COLO668 (cell line): ENCODE results near the gene TMEM135.
"Not testable (repeated sequence)": the region's sequence is repeated elsewhere in the genome, so short reads cannot be mapped to it uniquely, and the experiment has no call there.

Experiments used
- DNase-seq: peaks from one replicate; lab custom pipeline; 2025; ENCODE audit not compliant: unreplicated experiment; lab: John Stamatoyannopoulos, UW

The TMEM135 gene

DNA sequence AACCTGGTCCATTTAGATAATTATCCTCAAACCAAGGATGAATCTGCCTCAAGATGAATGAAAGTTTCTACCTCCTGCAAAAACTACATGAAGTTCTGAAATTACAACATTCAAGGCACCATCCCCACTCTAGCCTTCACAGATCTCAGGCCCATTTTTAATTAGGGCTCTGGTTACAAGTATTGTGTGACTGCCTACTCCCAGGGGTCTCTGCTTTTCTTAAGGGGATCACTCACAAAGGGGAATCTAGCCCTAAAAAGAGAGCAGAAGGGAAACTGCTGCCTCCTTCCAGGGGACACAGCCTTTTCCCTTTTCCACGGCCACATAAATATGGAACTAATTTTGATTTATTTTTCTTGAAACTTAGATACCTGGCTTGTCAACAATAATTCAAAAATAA, 17.4 kb upstream of the TMEM135 start:
- no peak for DNase-seq

DNA sequence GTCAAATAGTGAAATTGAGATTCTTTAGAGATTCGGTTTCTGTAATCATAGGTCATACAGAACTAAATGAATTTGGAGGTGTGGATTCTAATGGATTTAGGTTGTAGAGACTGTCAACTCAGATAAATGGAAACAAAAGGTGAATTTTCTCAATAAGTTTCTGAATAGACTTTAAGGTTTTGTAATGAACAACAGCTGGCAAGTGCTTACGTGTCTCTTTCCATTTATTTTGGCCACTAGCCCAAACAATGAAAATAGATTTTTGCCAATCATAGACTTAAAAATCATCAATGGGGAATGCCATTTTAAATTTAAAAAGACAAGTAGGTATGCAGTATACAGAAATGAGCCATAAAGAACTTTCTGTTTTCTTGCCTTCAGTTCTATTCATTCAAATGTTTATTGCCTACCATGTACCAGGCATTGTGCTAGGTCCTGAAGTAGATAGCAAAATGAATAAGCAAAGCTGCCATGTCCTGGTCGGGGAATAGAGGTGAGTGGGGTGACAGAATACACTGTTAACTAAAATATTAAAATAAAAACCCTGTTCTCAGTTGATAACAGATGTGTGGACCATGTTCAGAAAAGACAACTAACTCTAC, 16.9 kb upstream of the TMEM135 start:
- no peak for DNase-seq

DNA sequence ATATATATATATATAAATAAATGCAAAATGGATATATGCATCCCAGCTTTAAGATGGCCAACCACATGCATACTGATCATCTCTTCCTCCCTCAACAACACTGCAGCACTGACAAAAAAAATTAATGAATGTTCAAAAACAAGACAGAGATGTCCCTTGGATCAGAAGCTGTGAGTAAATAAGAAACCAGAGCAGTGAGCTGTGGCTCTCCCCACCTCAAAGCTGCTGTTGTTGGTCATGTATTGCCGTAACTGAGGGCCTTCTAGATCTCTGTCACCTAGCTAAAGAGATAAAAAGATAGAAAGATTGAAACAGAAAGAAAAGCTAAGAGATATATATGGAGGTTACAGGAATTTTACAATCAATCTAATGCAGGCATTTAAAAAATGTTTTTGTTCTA, 15.5 kb upstream of the TMEM135 start:
- DNase-seq: no peak

DNA sequence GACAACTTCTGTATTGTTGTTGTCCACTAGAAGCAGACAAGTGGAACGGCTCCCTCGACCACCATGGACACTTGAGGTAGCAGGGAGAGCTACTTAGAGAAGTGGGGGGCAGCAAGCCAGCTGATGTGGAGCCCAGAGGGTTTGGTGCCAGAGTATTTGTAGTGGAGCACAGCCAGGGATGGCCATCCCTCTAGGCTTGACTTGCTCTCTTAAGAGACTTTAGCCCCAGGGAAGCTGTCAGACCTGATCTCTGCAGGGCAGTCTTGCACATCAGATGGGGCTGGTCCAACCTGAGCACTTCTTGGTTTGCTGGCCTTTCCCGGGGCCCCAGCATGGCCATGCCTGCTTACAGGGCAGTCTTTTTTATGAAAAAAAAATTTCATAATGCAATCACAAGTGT, 15.0 kb upstream of the TMEM135 start:
- no peak for DNase-seq

DNA sequence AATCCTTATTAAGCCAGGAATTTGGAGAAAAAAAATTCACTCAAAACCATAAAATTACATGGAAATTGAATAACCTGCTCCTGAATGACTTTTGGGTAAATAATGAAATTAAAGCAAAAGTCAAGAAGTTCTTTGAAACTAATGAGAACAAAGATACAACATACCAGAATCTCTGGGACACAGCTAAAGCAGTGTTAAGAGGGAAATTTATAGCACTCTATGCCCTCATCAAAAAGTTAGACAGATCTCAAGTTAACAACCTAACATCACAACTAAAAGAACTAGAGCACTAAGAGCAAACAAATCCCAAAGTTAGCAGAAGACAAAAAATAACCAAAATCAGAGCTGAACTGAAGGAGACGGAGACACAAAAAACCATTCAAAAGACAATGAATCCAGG, 11.3 kb upstream of the TMEM135 start:
- DNase-seq: not testable (repeated sequence)

DNA sequence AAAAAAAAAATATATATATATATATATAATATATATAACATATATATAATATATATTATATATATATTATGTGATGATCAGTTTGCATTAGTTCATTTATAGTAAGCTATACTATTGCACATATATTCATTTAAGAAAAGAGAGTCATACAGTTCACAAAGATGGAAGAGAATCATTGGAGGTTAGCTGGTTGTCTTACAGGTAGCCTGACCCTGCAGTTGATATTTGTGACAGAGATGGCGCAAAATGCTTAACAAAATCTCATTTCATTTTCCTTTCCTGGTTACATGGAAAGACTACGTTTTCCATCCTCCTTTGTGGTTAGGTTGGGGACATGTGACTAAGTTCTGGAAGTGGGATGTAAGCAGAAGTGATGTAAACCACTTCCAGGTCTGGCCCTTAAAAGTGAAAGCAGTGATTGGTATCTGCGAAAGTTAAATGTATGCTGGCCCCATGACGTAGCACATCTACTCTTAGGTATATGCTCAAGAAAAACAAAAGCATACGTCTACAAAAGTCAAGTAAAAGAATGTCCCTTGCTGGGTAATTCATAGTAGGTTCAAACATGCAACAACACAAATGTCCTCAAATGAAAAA, 7.2 kb upstream of the TMEM135 start:
- DNase-seq: no peak

DNA sequence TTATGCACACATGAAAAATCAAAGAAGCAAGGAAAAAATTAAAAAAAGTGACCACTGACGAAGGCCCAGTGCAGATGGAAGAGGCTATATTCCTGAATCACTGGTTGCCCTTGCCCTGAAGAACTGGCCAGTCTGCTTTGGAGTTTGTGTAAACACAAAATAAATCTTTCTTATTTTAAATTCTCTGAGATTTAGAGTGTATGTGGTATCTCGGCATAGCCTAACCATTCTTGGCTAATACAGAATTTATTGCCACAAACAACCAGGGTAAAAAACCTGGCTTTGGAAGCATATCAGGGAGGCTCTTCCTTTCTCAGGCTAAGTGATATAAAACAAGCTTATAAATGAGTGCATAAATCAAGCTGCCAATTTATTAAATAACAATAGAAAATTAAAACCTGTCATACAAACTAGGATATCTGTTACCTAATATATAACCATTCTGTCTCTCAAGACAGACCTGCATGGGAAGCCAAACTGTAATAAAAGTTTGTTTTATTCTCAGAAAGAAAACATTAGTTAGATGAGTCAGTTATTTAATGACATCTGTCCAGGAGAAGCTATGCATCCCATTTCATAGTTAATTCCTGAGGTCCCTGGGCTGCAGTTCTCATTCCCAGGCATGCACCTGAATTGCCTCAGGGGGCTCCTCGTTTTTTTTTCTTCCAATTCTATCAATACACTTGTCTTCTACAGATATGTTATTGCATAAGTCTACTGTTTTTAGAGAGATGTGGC, 6.1 kb upstream of the TMEM135 start:
- DNase-seq: no peak

DNA sequence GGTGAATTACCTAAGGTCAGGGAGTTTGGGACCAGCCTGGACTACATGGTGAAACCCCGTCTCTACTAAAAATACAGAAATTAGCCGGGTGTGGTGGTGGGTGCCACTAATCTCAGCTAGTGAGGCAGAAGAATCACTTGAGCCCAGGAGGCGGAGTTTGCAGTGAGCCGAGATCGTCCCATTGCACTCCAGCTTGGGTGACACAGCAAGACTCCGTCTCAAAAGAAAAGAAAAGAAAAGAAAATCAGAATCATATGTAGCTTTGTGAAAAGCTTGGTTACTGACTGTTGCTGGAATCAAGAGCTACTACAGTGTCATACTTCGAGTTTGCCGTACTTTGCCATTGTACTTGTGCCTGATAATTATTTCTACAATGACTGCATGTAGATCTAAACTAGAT, 4.2 kb upstream of the TMEM135 start:
- no peak for DNase-seq

DNA sequence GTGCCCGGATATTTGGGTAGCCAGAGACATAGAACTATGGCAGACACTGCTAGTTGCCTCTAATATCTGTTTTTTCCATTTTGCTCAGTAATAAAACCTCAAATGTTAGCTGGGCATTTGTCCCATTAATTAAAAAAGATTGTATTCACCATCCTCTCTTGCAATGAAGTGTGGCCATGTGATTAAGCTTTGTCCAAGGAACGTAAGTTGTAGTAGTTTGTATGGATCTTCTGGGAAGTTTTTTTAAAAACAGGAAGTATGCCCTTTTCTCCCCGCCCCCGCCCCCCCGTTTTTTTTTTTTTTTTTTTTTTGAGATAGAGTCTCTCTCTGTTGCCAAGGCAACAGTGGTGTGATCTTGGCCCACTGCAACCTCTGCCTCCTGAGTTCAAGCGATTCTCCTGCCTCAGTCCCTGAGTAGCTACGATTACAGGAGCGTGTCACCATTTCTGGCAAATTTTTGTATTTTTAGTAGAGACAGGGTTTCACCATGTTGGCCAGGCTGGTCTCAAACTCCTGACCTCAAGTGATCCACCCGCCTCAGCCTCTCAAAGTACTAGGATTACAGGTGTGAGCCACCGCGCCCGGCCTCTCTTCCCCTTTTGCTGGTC, 1.7 kb upstream of the TMEM135 start:
- DNase-seq: no peak

DNA sequence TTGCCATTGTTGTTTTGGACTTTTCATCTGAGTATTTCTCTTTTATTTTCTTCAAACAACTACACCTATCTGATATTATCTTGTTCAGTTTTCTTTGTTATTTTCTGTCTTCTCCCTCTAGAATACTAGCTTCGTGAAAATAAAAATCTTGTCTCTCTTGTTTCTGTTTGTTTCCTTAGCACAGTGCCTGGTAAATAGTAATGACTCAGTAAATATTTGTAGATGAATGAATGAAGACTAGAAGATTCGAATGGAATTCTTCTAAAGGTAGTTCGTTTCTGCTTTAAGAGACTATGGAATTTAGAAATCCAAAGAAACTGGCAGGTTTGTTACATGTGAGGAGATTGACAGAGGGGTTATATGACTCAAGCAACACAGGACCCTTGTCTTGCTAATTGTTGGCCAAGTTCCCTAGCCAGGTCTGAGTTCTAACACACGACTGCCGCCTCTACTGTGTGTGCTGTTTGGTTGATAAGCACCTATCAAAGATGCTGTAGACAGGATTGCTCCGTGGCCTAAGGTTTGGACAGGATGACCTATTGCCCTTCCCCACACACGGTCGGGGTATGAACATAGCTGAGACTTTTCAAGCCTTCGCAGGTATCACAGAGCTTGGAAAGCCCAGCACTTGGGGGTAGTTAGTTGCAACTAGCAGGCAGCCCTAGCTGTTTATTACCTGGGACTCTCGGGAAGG, 831 bp upstream of the TMEM135 start:
- no peak for DNase-seq

DNA sequence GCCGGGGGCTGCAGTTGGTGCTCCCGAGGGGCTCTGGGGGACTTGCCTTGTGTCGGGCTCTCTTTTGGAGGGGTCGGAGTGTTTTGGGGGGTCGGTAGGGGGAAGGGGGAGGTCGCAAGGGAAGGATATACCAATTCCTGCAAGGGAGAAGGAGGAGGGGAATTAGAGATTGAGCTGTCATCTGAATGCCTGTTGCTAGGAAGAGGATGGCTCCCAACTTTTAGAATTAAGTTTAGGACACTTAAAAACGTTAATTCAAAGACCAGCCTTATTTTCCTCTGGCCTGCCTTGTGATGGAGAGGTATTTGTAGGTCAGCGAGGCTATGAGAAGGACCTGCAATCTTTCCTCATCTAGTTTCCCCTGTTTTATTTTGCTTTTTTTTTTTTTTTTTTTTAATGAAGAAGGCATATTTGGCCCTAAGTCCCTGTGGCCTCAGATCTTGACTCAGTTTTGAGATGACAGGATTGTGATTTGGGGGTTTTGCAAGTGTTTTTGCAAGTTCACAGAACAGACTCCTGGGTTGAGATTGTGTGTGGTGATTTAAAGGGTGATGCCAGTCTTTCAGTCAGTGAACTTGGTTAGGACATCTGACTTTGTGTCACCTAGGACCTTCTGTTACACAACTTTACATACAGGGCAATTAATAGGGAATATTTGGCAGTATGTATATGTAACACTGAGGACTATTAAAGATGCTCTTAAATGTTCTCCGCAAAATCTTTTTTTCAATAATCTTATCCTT, 672 bp downstream of the TMEM135 start:
- no peak for DNase-seq

DNA sequence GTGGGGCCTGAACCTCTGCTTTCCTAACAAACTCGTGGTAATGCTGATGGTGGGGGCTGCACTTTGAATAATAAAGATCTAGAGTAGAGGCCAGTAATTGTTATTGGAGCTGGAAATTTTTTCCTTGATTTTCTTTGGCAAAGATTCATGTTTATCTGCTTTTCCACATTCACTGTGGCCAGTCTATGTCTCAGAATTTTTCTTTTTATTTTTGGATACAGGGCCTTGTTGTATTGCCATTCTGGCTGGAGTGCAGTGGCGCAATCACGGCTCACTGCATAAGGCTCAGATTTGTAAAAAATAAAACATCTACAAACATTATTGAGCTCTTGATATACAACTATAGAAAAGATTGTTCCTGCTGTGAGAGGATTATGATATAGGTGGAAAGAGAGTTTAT, 1.6 kb downstream of the TMEM135 start:
- DNase-seq: no peak

DNA sequence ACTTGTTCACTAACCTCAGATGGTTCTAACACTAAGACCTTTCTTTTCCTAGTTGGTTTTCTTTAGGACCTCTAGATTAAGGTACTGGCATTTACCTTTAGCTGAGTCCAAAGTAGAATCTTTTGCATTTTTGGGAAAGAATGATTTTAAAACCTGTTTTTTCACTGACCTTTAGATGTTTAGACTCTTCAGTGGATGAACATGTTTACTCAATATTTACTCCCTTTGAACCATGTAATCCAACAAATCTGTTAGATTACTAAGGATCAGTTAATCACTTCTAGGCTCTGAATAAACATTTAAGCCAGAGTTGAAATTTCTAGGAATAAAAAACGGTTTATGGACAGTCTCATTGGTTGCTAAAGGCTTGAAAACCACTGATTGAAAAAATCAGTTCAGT, 6.2 kb downstream of the TMEM135 start:
- DNase-seq: no peak

DNA sequence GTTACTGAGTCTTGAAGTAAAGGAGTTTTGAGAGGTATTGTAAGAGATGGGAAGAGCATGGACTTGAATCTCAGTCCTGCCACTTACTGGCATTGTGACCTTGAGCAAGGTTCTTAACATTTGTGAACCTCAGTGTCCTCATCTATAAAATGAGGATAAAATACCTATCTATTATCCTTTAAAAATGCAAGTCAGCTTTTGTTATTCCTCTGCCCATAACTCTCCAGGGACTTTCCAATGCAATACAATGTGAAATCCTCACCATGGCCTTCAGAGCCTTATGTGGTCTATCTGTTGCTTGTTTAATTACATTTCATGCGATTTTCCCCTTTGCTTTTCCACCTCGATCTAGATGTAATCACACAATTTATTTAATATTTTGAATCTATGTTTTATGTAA, 9.1 kb downstream of the TMEM135 start:
- DNase-seq: no peak

DNA sequence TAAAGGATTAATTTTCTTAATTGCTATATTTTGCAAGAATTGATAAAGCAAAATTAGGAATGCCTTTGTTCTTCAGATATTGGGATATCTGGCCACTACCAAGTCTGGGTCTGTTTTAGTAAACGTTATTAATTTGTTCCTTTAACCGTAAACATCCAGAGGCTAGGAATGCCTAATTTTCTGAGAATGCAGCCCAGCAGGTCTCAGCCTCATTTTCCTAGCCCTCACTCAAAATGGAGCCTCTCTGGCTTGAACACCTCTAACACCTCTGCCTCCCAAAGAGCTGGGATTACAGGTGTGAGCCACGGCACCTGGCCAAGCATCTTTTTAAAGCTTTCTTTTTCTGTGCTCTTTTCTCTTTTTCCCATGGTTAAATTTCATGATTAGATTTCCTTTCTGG, 18.4 kb downstream of the TMEM135 start:
- no peak for DNase-seq

DNA sequence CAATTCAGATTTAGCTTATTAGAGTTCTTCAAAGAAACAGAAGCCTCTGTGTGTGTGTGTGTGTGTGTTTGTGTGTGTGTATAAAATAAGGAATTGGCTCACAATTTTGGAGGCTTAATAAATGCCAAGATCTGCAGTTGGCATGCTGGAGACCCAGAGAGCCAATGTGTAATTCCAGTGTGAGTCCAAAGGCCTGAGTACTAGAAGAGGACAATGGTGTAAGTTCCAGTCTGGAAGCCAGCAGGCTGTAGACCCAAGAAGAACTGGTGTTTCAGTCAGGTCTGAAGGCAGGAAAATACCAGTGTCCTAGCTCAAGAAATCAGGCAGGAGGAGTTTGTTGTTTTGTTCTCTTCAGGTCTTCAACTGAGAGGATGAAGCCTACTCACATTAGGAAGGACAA, 20.0 kb downstream of the TMEM135 start:
- DNase-seq: no peak

DNA sequence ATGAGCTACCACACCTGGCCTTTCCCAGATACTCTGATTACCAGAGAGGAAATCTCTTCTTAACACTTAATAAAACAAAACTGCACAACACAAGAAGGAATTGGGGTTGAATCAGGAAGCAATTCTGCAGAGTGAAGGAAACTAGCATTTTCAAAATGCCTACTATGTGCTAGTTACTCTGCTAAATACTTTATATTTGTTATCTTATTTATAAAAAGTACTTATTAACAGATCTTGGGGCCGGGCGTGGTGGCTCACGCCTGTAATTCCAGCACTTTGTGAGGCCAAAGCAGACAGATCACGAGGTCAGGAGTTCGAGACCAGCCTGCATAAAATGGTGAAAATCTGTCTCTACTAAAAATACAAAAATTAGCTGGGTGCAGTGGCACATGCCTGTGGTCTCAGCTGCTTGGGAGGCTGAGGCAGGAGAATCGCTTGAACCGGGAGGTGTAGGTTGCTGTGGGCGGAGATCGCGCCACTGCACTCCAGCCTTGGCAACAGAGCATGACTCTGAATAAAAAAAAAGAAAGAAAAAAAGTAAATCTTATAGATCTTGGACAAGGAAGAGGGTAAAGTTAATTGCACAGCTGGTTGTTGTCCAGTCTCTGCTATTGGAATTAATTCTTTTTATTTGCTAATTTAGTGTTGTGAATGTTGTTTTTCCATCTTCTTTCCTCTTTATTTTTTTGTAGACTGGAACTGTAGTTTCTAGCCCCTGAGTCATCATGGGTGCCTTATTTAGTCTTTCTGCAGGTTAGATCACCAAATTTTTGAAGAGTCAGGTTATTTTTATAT, 22.1 kb downstream of the TMEM135 start:
- DNase-seq: no peak

DNA sequence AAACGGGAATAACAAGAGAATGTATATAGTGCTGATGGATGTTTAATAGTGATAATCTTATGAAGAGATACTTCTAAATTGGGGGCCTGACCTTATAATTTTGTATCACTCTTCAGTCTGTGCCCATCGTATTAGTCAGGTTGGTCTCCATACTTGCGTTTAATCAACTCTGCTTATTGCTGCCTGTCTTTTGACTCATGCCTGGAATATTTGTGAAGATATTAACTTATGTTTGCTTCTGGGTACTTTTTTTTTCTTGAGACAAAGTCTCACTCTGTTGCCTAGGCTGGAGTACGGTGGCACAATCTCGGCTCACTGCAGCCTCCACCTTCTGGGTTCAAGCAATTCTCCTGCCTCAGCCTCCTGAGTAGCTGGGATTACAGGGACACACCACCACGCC, 24.0 kb downstream of the TMEM135 start:
- no peak for DNase-seq

DNA sequence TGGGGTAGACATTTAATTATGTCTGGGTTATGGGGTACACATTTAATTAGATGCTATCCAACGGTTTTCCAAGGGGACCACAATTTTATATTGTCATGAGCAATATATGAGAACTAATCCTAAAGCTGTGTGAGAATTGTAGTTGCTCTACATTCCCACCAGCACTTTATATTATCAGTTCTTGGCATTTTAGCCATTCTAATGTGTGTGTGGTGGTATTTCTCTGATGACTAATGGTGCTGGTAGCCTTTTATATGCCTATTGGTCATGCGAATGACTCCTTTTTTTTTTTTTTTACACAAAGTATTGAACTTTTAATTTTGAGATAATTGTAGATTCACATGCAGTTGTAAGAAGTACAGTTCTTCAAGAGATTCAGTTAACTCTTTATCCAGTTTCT, 26.2 kb downstream of the TMEM135 start:
- DNase-seq: no peak

DNA sequence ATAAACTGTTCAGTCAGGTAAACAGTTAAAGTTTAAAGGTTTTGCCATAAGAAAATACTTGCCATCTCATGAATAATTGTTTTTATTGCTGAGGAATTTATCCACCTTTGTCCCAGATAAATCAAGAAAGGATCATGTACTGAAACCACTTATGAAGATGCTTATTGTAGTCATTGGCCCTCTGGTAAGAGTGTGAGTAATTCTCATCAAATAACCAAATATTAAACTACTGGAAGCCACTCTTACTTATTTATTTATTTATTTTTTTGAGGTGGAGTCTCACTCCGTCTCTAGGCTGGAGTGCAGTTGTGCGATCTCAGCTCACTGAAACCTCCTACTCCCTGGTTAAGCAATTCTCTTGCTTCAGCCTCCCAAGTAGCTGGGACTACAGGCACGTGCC, 35.1 kb downstream of the TMEM135 start:
- DNase-seq: no peak
